22Rv1 (cell line): ENCODE measurements around the gene ARHGAP6.
"Not testable (repeated sequence)": the region's sequence is repeated elsewhere in the genome, so short reads cannot be mapped to it uniquely, and the experiment has no call there.

Source experiments
- H3K27ac ChIP-seq: fragments of 450-650 bp; 2 replicates; pipeline ENCODE4 v1.5.1; 2017
- CTCF ChIP-seq: fragments of 450-650 bp; IDR thresholded peaks from 2 replicates; pipeline ENCODE4 v1.5.1; 2017; ENCODE audit warnings: mild to moderate bottlenecking
- ZFX ChIP-seq: fragments of 450-650 bp; IDR thresholded peaks from 2 replicates; pipeline ENCODE4 v1.6.1; 2017; ENCODE audit warnings: antibody characterized with exemption, borderline replicate concordance

The ARHGAP6 gene

GRCh38 chrX:11525685-11526084 is 140.0 kb downstream of the ARHGAP6 start:
- H3K27ac ChIP-seq = no peak overlapping the region
- TF ChIP-seq CTCF = no peak
- TF ChIP-seq ZFX = no peak

- not testable (repeated sequence) for H3K27ac ChIP-seq
Observed at GRCh38 chrX:11519234-11519633, 146.5 kb downstream of the ARHGAP6 start.

- TF ChIP-seq ZFX (no peak), CTCF (no peak)
Observed at GRCh38 chrX:11509786-11510185, 155.9 kb downstream of the ARHGAP6 start.

GRCh38 chrX:11504234-11504633 is 161.5 kb downstream of the ARHGAP6 start:
- H3K27ac ChIP-seq = no peak overlapping the region
- TF ChIP-seq CTCF = no peak
- no peak for TF ChIP-seq ZFX

More at GRCh38 chrX:11509786-11510185, 155.9 kb downstream of the ARHGAP6 start:
- no peak overlapping the region for H3K27ac ChIP-seq

- H3K27ac ChIP-seq = no peak overlapping the region
- TF ChIP-seq ZFX (no peak), CTCF (no peak)
Observed at GRCh38 chrX:11499076-11500044, 166.4 kb downstream of the ARHGAP6 start.

- H3K27ac ChIP-seq = not testable (repeated sequence)
Observed at GRCh38 chrX:11491375-11491774, 174.3 kb downstream of the ARHGAP6 start.

GRCh38 chrX:11484290-11484689 is 181.4 kb downstream of the ARHGAP6 start:
- TF ChIP-seq CTCF (no peak), ZFX (no peak)
- no peak overlapping the region for H3K27ac ChIP-seq

- no peak overlapping the region for H3K27ac ChIP-seq
- no peak for TF ChIP-seq CTCF
- no peak for TF ChIP-seq ZFX
Observed at GRCh38 chrX:11481035-11481434, 184.7 kb downstream of the ARHGAP6 start.
